ENCODE data around the gene KCNA1. TPM values are rescaled to one million over a fixed set of nuclear protein-coding genes. Genes with fewer than 3 reads are reported as not detected.

The KCNA1 gene
- polyA plus RNA-seq (11.6 and 14.7 TPM in 2 replicates), polyA minus RNA-seq (17.8 and 20.8 TPM in 2 replicates)

- Histone ChIP-seq H3K9me2 (ENCODE audit: insufficient read depth, low read length) (no peaks in the 10 kb centered on the region), H2AFZ (ENCODE audit: low read depth, low read length) (peak within 1 kb of the TSS; percentile 32), H3K36me3 (ENCODE audit: insufficient read depth, low read length) (no peaks in the 10 kb centered on the region), H3K79me2 (replicated peaks; ENCODE audit: insufficient read depth, low read length) (no peaks in the 10 kb centered on the region), H3K27me3 (ENCODE audit: insufficient read depth, low read depth, low read length) (peaks cover 65% of the 10 kb centered on the region), H3K9ac (ENCODE audit: low read length) (peak within 1 kb of the TSS; percentile 79), H3K4me3 (ENCODE audit: low read length) (peak within 1 kb of the TSS; percentile 89), H3K4me2 (ENCODE audit: low read length) (peak within 1 kb of the TSS; percentile 92), H4K20me1 (ENCODE audit: insufficient read depth) (no peaks in the 10 kb centered on the region), H3K27ac (ENCODE audit: low read length) (peak within 1 kb of the TSS; percentile 40), H3F3A (ENCODE audit: insufficient read depth, low read length, poor library complexity, severe bottlenecking) (no peaks in the 10 kb centered on the region), H3K9me3 (ENCODE audit: low read length) (peaks cover 7% of the 10 kb centered on the region)
- TF ChIP-seq SMC3 (conservative IDR thresholded peaks at IDR 0.05; ENCODE audit: poor library complexity) = peak; percentile 36
- no peak for TF ChIP-seq EZH2 (IDR thresholded peaks at IDR 0.05; ENCODE audit: borderline replicate concordance, insufficient read depth, low read length, poor library complexity, severe bottlenecking)
- peak; percentile 29 for TF ChIP-seq RAD21 (conservative IDR thresholded peaks at IDR 0.05)
- peak; percentile 44 for TF ChIP-seq POLR2AphosphoS5 (IDR thresholded peaks at IDR 0.05)
- TF ChIP-seq MXI1 (conservative IDR thresholded peaks at IDR 0.05; ENCODE audit: poor library complexity, severe bottlenecking) = peak; percentile 12
- TF ChIP-seq CTCF (IDR thresholded peaks at IDR 0.05; ENCODE audit: poor library complexity, severe bottlenecking) = no peak
- TF ChIP-seq EP300 (conservative IDR thresholded peaks at IDR 0.05; ENCODE audit: poor library complexity, severe bottlenecking) = no peak
- TF ChIP-seq TAF1 (IDR thresholded peaks at IDR 0.05; ENCODE audit: low read depth) = peak; percentile 26
Observed at GRCh38 chr12:4909734-4910501, at the start of gene KCNA1. Gene KCNA1, plus strand, starts transcription at chr12:4909905. Its CDS starts 1,474 bp downstream, at chr12:4911379.

GRCh38 chr12:4860741-4861140, 49.0 kb upstream of the KCNA1 start:
- Histone ChIP-seq H3K9me3 (ENCODE audit: low read length) (no peaks in the 10 kb centered on the region), H3K4me3 (ENCODE audit: low read length) (no peak overlapping the region), H3K79me2 (replicated peaks; ENCODE audit: insufficient read depth, low read length) (no peaks in the 10 kb centered on the region), H3K36me3 (ENCODE audit: insufficient read depth, low read length) (no peaks in the 10 kb centered on the region), H3F3A (ENCODE audit: insufficient read depth, low read length, poor library complexity, severe bottlenecking) (no peaks in the 10 kb centered on the region), H3K9me2 (ENCODE audit: insufficient read depth, low read length) (no peaks in the 10 kb centered on the region), H2AFZ (ENCODE audit: low read depth, low read length) (no peak overlapping the region), H3K4me2 (ENCODE audit: low read length) (no peak overlapping the region), H4K20me1 (ENCODE audit: insufficient read depth) (no peaks in the 10 kb centered on the region), H3K9ac (ENCODE audit: low read length) (no peak overlapping the region), H3K27ac (ENCODE audit: low read length) (no peak overlapping the region), H3K27me3 (ENCODE audit: insufficient read depth, low read depth, low read length) (no peaks in the 10 kb centered on the region)
- TF ChIP-seq CTCF (IDR thresholded peaks at IDR 0.05; ENCODE audit: poor library complexity, severe bottlenecking) = no peak
- TF ChIP-seq SMC3 (conservative IDR thresholded peaks at IDR 0.05; ENCODE audit: poor library complexity) = no peak
- TF ChIP-seq POLR2AphosphoS5 (IDR thresholded peaks at IDR 0.05) = no peak
- TF ChIP-seq MXI1 (conservative IDR thresholded peaks at IDR 0.05; ENCODE audit: poor library complexity, severe bottlenecking) = no peak
- TF ChIP-seq REST (IDR thresholded peaks at IDR 0.05; ENCODE audit: borderline replicate concordance) = no peak
- TF ChIP-seq EP300 (conservative IDR thresholded peaks at IDR 0.05; ENCODE audit: poor library complexity, severe bottlenecking) = no peak
- TF ChIP-seq TAF1 (IDR thresholded peaks at IDR 0.05; ENCODE audit: low read depth) = no peak
- TF ChIP-seq EZH2 (IDR thresholded peaks at IDR 0.05; ENCODE audit: borderline replicate concordance, insufficient read depth, low read length, poor library complexity, severe bottlenecking) = no peak
- TF ChIP-seq RAD21 (conservative IDR thresholded peaks at IDR 0.05) = no peak
